NCI-H1092 treated with DMSO at 0.1 percent for 48 hours (cell line): Measurements from ENCODE around the gene ERCC6L.

Experiments used
- DNase-seq: peaks from one replicate; lab custom pipeline; 2025; lab: John Stamatoyannopoulos, UW

Gene ERCC6L

GRCh38 chrX:72238721-72239475 is at the start of gene ERCC6L:
TSS of gene ERCC6L (minus strand) at chrX:72239027. CDS start at chrX:72238911, 116 bp downstream.
- DNase-seq = peak; percentile 82

DNA sequence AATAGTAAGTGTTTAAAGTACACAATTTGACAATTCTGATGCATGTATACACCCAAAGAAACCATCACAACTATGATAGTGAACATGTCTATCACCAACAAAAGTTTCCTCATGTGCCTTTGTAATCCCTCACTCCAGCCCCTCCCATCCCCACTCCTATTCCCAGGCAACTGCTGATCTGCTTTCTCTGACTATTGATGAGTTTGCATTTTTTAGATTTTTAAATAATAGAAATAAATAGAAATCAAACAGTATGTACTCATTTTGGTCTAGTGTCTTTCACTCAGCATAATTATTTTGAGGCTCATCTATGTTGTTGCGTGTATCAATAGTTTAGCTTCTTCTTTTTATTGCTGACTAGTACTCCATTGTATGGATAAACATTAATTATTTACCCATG is 43.5 kb upstream of the ERCC6L start:
- DNase-seq = no peak

DNA sequence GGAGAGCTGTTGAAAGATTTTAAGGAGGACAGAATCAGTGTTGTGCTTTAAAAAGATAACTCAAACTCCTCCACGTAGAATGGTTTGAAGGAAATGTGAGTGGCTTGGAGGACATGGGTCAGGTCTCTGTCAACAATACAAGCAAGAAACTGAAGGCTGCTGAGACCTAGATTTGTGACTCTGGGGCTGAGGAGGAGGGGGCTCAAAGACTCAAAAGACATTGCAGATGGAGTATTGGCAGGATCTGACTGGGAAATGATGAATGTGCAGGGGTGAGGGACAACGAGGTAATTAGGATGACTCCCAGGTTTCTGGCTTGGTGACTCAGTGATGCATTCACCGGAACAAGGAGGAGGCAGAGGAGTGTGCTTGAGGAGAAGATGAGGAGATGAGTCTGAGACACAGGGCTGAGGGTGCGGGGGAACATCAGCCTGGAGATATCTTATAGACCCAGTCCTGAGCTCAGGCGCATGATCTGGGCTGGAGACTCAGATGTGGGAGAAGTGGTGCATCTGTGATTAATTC is 41.6 kb upstream of the ERCC6L start:
- DNase-seq = no peak

- DNase-seq = no peak
Measured at GRCh38 chrX:72276478-72276953, 37.7 kb upstream of the ERCC6L start.

DNA sequence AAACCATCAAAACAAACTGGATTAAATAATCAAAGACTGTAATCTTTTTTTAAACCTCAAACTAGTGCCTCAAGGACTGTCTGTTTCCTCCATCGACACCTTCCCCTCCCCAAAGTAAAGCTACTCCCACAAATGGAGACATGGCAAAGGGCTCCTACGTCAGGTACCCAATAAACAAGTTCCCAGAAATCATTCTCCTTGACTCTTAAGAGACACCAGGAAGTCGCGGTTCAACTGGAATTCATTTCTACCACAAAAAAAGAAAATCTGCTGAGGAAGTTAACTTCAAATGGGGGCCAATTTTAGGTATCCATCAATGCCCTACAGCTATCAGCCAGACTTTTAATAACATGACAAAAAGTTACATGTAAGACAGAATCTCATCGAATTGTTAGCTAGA is 35.7 kb upstream of the ERCC6L start:
- no peak for DNase-seq

DNA sequence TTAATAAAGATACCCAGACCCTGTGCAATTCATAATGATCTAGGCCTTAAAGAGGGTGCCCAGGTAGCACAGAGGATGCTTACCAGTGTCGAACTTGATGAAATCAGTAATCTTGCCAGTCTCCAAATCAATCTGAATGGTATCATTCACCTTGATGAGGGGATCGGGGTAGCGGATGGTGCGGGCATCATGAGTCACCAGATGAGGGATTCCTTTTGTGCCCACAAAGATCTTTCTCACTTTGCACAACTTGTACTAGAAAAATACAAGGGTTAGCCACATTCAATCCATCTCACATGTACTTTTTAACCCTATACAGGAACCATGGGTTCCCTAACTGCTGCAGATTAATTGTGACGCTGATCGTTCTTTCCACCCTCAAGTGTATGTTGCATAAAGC is 34.9 kb upstream of the ERCC6L start:
- DNase-seq = no peak

DNA sequence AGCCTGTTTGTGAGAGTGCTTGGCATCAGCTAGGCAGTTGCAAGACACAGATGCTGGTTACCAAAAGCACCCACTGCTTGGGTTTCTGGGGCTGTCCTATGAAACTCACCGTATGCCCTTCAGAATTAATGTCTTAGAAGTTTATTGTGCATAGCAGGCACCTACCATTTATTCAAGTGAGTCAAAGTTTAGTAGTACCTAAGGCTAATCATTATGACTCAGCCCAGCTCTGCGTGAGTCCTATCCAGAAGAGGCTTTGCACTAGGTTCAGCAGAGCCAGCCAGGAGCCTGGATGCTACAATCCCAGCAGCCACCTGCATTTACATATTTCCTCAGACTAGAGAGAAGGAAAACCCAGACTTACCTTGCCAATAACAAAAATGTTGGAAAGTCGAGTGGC is 34.0 kb upstream of the ERCC6L start:
- DNase-seq = no peak

- DNase-seq = no peak
Measured at GRCh38 chrX:72271812-72272211, 33.0 kb upstream of the ERCC6L start.

DNA sequence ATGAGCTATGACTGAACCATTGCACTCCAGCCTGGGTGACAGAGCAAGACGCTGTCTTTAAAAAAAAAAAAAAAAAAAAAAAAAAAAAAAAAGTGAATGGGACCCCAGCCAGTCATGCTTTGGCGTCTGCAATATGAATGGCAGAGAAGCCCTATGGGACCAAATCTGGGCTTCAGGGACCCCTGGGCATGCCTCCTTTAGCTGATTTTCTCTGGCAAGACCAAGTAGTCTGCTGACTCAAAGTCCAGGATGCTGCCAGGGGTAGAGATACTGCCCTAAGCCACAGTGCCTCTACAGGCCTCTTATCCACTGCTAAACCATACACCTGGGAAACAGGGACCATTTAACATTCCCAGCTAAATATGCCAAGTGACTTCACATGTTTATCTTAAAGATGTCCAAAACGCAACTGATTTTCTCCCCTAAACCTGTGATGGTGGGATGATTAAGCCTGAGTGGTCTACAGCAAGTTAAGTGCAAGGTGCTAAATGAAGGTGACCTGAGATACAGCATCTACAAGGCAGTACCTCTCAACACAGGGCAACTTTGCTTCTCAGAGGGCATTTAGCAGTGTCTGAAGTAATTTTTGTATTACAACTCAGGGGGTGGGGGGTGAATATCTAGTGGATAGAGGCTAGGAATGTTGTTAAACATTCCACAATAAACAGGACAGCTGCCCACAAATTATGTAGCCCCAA is 32.4 kb upstream of the ERCC6L start:
- DNase-seq = no peak

- DNase-seq = no peak
Measured at GRCh38 chrX:72270316-72270866, 31.6 kb upstream of the ERCC6L start.

- no peak for DNase-seq
Measured at GRCh38 chrX:72269671-72270251, 30.9 kb upstream of the ERCC6L start.

DNA sequence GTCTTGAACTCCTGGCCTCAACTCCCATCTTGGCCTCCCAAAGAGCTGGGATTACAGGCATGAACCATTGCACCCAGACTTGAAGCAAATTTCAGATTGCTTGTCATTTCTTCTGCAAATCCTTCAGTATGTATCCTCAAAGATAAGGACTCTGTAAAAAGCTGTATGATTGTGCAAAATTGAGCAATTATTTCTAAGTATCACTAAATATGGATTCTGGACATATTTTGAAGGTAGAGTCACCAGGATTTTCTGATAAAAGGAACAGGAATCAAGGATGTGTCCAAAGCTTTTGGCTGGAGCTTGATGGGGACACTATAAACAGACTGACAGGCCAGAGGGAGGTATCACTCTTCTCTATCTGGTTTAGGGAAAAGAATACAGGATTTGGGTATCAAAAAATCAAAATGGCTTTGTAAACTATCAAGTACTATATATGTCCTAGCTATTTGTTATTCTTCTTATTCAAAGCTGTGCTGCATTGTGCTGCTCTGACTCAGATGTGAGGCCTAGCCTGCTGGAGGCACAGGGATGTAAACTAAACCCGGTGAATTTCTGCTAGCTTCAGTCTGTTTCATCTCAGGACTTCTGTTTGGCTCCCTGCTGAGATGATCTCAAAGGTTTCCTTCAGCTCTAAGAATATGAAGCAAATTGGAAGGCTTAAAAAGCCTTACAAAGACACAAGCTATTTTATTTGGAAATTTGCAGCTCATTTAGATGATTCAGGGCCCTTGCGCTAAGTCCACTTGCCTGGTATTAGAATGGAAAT is 30.0 kb upstream of the ERCC6L start:
- DNase-seq = no peak

DNA sequence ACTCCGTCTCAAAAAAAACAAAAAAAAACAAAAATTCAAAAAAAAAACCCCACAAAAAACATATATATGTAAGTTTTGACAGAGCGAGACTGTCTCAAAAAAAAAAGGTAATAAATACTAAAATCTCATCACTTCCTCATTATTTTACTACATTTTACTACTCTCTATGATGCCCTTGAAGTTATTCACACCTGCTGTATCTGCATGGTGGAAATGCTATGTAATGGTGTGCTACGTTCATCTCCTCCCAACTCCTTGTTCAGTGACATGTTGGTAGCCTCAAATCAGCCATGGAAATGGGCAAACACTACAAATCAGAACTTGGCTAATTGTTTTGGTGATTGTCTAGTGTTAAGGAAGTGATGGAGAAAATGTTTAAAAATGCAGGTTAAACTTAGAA is 26.4 kb upstream of the ERCC6L start:
- DNase-seq = no peak

GRCh38 chrX:72262077-72262476 is 23.2 kb upstream of the ERCC6L start:
- DNase-seq = peak; percentile 90

GRCh38 chrX:72260448-72260847 is 21.6 kb upstream of the ERCC6L start:
- no peak for DNase-seq

DNA sequence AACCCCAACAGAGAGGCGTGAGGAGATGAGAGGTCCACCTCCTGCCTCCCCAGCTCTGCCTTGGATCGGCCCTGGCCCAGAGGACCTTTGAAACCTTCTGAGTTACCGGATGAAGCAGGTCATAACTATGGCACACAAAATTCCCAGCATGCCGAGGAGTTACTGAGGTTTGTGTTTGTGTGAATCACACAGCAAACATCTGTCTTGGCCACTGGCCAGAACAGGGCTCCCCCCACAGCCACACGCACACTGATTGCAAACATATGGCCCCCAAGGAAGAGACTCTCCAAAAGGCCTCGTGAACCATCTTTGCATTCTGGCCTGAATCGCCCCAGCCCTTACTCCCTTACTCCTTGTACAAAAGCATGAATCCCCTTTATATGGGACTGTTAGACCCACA is 19.3 kb upstream of the ERCC6L start:
- no peak for DNase-seq

DNA sequence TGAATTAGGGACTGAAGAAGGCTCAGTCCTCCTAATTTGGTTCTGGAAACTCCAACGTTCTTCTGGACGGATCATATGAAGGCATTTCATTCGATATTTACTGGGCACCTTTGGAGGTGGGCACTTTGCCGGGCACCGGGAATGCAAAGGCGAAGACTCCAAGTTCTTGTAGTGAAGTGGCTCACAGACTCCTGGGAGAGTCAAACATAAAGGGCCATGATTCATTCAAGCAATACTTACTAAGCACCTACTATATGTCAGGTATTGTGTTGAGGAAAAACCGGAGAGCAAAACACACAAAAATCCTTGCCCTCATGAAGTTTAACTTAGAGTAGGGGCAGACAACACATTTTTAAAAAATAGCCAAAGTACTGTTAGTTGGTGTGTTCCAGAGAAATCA is 17.0 kb upstream of the ERCC6L start:
- DNase-seq = no peak

- peak; percentile 92 for DNase-seq
Measured at GRCh38 chrX:72255445-72255844, 16.6 kb upstream of the ERCC6L start.

DNA sequence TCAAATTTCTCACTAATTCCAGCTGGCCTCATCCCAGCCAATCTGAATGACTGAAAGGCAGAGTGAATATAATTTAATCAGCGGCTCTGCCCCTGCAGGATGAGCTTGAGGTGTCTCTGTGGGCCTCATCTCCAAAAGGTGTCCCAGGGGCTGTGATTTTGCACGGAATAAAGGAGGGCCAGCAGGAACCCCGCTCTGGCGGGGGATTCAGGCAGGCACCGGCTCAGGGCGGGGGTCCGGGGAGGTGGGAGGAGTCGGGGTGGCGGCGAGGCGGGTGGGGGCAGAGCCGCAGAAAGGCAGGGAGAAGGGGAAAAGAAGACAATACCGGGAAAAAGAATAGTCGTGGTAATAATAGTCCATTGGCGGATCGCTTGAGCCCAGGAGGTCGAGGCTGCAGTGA is 16.0 kb upstream of the ERCC6L start:
- peak; percentile 70 for DNase-seq

DNA sequence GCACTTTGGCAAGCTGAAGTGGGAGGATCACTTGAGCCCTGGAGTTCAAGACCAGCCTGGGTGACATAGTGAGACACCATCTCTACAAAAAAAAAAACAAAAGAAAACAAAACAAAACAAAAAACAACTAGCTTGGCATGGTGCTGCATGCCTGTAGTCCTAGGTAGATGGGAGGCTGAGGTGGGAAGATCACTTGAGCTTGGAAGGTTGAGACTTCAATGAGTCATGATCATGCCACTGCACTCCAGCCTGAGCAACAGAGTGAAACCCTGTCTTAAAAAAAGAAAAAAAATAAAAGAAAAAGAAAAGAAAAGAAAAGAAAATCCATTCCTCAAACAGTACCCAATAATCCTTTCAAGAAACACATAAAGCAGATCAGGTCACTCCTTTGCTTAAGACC is 14.9 kb upstream of the ERCC6L start:
- no peak for DNase-seq

DNA sequence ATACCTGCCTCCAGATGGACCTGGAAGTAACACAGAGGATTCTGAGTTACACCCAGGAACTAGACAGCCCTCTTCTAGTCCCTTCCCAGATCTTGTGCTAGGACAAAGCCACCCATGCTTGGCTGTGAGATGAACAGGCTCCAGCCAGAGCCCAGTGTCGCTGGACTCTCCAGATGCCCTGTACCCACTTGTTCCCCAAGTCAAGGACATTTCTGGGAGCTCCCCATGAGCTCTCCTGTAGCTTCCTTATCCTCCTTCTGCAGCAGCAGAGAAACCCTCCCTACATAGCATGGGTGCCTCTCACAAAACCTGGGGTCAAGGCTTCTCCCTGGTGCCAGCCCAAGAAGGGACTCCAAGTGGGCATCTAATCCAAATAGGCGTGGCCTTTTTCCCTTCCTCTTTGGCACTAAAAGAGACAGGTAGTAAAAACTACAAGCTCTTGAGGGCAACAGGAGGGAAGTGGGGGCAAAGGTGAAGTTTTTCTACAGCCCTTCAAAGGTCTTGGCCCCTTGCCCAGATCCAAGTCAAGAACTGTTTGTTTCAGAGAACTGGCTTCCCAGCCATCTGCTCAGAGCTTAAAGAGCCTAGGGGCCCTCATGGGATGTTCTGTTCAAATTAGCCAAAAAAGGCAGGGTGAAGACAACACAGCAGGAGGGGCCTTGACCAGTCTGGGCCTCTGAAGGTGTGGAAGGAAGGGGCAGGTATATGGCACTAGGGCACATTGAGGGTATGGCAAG is 8.5 kb upstream of the ERCC6L start:
- peak; percentile 79 for DNase-seq
